CD4-positive, alpha-beta T cell treated with Interleukin-6 for 4 hours (primary cell): ENCODE data around the gene BEST1.
A peak's percentile ranks its signal among the peaks of the same experiment; 100 is the strongest.
"Not testable (repeated sequence)": the region's sequence is repeated elsewhere in the genome, so short reads cannot be mapped to it uniquely, and the experiment has no call there.

Experiments
- DNase-seq: peaks from one replicate; pipeline ENCODE4 v3.0.0-alpha.2; 2020; ENCODE audit warnings: mixed read lengths

BEST1 gene

DNA sequence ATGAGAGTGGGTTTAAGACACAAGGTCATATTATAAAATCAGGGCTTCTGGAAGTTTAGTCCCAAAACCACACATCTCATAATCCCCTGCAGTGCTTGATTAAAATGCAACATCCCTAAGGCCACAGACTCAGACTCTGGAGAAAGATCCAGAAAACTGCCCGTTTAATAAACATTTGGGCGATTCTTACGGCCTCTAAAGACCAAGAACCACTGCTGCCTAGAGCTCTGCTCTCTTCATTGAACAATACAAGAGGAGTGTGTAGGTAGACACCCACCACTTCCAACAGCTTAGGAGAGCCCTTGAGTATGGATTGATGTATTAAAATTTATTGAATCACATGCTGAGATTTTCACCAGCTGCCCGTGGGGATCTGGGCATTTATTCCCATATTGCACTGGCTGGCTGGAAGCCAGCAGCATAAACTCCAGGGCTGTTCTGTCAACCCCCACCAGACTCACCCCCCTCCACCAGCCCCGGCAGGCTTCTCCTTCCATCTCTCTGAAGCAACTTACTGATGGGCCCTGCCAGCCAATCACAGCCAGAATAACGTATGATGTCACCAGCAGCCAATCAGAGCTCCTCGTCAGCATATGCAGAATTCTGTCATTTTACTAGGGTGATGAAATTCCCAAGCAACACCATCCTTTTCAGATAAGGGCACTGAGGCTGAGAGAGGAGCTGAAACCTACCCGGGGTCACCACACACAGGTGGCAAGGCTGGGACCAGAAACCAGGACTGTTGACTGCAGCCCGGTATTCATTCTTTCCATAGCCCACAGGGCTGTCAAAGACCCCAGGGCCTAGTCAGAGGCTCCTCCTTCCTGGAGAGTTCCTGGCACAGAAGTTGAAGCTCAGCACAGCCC lies 749 bp upstream of the BEST1 start:
- DNase-seq = no peak

DNA sequence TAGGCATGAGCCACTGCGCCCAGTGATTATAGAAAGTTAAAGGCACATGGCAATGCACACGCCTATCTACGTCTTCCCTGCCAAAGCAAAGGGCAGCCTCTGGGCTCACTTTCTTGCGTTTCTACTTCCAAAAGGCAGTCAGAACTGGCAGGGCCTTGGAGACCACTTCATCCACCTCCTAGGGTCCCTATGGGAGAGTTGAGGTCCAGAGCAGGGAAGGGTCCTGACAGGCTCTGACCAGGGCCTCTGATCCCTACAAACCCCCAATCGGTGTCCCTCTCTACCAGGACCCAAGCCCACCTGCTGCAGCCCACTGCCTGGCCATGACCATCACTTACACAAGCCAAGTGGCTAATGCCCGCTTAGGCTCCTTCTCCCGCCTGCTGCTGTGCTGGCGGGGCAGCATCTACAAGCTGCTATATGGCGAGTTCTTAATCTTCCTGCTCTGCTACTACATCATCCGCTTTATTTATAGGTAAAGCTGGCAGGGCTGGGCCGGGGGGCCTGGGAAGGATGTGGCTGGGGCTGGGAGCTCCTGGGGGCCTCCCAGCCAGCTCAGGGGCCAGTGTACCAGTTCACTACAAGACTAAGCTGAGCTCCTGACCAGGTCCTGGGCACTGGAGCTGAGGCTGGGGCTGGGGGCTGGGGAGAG lies 1.5 kb downstream of the BEST1 start:
- no peak for DNase-seq

DNA sequence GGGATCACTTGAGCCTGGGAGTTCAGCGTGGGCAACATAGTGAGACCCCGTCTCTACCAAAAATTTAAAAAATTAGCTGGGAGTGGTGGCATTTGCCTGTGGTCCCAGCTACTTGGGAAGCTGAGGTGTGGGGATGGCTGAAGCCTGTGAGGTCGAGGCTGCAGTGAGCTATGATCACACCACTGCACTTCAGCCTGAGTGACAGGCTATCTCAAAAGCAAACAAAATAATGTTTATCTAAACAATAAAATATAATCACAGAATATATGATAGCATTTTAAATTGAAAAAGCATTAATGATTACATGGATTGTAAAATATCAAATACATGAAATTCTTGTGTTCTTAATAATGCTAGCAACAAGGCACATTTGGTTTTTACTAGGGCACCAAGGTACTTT lies 2.7 kb downstream of the BEST1 start:
- DNase-seq = no peak

DNA sequence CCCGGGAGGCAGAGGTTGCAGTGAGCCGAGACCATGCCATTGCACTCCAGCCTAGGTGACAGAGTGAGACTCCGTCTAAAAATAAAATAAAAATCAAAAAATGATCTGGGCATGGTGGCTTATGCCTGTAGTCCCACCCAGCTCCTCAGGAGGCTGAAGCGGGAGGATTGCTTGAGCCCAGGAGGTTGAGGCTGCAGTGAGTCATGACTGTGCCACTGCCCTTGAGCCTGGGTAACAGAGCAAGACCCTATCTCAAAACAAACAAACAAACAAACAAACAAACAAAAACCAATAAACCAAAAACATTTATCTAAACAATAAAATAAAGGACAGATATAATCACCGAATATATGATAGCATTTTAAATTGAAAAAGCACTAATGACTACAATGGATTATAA lies 3.5 kb downstream of the BEST1 start:
- DNase-seq = not testable (repeated sequence)

DNA sequence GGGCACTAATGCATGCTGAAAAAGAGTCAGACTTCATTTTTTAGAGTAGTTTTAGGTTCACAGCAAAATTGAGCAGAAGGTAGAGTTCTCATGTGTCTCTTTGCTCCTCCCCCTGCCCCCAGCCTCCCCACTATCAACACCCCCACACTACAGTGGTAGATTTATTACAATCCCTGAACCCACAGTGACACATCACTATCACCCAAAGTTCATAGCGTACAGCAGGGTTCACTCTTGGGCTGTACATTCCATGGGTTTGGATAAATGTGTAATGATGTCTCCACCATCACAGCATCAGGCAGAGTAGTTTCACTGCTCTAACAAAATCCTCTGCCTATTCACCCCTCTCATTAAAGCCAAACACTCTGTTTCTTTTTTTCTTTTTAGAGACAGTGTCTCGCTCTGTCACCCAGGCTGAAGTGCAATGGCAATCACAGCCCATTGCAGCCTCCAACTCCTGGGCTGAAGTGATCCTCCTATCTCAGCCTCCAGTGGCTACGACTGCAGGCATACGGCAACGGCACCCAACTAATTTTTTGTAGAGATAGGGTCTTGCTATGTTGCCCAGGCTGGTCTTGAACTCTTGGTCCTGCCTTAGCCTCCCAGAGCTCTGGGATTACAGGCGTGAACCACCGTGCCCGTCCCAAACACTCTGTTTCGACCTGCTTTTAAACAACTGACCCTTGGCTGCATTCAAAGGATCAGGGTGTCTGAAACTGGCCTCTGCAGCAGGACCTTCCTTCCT lies 4.1 kb downstream of the BEST1 start:
- DNase-seq = no peak

DNA sequence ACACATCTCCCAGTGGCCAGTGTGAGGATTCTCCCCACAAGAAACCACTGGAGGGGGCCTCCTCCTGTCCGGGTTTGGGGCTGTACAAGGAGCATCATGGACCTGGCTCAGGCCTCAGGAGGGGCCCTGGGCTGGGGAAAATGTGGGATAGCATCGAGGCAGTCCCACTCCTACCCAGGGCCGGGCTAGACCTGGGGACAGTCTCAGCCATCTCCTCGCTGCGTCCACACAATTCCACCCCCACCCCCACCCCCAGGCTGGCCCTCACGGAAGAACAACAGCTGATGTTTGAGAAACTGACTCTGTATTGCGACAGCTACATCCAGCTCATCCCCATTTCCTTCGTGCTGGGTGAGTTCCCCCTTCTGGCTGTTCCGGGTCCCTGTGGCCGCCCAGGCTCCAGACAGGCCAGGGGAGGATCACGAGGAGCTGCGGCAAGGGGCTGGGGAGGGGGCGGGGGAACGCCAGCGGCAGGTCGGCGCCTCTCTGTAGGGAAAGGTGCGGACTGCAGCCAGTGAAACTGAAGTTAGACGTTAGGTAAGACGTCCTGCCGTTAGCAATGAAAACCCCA lies 4.8 kb downstream of the BEST1 start:
- DNase-seq = peak; percentile 9

DNA sequence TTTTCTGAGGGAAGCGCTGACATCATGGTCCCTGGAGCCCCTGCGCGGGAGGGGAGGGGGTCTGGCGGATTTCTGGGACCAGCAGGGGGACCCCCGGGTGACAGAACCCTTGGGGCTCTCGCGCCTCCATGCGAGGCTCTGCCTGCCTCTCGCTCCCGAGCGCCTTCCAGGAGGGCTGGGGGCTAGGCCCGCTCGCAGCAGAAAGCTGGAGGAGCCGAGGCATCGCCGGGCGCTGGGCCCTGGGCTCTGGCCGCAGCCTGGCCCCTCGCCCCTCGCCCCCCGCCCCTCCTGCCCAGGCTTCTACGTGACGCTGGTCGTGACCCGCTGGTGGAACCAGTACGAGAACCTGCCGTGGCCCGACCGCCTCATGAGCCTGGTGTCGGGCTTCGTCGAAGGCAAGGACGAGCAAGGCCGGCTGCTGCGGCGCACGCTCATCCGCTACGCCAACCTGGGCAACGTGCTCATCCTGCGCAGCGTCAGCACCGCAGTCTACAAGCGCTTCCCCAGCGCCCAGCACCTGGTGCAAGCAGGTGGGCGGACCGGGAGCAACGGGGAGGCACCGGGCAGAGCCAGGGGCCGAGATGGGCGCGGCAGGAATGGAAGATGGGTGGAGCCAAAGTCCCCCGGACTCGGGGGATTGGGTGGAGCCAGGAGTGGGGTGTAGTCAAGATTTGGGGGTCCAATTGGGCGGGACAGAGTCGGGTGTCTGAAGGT lies 5.4 kb downstream of the BEST1 start:
- DNase-seq = peak; percentile 30

DNA sequence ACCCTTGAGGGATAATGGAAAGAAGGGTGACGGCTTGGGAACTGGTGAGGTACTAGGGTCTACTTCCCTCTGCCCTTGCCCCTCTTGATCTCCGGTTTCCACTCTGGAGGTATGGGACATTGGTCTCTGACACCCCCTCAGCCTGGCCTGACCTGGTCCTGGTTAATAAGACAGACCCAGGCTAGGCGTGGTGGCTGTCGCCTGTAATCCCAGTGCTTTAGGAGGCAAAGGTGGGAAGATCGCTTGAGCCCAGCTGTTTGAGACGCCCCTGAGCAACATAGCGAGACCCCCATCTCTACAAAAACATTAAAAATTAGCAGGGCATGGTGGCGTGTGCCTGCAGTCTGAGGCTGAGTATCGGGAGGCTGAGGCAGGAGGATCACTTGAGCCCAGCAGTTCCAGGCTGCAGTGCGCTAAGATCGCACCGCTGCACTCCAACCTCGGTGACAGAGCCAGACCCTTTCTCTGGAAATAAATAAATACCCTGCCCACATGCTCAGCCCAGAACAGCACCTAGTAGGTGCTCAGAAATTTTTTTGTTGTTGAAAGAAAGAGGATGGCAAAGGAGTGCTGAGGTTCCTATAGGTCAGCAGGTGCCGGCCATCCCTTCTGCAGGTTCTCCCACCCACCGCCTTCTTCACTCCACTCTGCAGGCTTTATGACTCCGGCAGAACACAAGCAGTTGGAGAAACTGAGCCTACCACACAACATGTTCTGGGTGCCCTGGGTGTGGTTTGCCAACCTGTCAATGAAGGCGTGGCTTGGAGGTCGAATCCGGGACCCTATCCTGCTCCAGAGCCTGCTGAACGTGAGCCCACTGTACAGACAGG lies 6.3 kb downstream of the BEST1 start:
- no peak for DNase-seq

DNA sequence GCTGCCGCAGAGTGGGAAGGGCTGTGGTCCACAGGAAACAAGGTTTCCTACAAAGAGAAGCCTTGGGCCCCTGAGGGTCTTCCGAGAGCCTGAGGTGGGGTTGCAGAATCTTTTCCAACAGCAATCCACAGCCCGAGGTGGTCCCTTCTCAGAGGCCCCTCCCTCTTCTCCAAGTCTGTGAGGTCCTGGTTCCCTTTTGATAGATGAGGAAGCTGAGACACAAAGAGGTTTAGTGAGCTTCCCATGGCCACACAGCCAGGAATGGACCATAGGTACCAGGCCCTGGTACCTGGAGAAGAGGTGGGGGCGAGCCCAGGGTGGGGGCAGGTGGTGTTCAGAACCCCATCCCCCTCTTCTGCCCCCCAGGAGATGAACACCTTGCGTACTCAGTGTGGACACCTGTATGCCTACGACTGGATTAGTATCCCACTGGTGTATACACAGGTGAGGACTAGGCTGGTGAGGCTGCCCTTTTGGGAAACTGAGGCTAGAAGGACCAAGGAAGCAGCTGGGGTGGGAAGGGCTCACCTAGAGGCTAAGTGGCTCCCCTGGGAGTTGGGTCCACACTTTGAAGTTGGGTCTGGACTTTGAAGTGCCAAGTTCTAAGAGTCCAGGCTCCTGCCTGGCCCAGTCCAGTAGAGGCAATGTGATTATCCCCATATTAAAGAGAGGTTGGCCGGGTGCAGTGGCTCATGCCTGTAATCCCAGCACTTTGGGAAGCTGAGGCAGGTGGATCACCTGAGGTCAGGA lies 7.0 kb downstream of the BEST1 start:
- DNase-seq = no peak

DNA sequence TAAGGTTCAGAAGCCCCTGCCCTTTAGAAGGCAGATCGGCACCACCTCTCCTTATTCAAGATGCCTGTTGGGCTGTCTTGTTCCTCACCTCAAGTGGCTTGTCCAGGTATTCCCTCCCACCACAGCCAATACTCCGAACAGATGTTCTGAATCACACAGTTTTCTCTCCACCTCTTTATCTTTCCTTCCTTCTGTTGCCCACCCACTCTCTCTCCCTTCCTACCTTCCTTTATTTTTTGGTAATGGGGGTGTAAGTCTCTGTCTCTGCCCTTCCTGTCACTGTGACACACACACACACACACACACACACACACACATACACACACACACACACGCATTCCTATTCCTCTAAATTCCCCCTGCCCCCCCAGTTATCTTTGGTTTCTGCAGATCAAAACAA lies 8.4 kb downstream of the BEST1 start:
- no peak for DNase-seq

DNA sequence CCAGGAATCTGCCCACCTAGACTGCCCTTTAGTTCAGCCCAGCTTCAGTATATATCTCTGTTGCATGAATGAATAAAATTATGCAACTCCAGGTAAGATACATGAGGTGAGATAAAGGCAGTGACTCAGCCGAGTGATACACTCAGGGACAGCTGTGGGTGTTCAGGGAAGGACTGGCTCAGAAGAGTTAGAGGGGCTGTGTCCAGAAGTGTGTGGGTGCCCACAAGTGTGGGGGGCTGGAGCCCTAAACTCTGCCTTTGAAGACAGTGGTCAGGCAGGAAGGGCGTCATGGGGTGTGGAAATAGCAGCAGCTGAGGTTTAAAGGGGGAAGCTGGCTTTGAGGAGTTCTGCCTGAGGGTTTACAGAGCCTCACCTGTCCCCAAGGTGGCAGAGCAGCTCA lies 9.0 kb downstream of the BEST1 start:
- no peak for DNase-seq

DNA sequence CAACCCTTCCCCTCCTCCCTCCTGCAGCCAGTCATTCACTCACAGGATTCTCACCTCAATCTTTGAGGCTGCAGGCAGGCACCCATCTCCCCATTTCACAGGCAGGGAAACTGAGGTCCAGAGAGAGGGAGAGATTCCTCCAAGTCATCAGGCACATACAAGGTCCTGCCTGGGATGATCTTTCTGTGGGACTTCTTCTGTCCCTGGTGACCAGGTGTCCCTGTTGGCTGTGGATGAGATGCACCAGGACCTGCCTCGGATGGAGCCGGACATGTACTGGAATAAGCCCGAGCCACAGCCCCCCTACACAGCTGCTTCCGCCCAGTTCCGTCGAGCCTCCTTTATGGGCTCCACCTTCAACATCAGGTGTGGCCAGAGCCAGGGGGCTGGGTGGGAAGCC lies 9.5 kb downstream of the BEST1 start:
- no peak for DNase-seq

DNA sequence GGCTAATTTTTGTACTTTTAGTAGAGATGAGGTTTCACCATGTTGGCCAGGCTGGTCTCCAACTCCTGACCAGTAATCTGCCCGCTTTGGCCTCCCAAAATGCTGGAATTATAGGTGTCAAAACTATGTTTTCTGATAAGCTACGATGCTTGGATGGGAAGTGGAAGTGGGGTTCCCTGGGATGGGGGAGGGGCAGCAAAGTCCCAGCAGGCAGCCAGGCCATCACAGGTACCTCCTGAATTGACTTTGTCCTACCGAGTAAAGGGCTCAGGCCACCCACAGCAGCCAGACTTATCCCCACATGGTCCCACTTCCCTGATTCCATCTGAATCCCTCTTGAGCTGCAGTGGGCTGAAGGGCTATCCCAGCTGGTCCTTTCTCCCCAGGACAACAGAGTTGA lies 10.4 kb downstream of the BEST1 start:
- no peak for DNase-seq

DNA sequence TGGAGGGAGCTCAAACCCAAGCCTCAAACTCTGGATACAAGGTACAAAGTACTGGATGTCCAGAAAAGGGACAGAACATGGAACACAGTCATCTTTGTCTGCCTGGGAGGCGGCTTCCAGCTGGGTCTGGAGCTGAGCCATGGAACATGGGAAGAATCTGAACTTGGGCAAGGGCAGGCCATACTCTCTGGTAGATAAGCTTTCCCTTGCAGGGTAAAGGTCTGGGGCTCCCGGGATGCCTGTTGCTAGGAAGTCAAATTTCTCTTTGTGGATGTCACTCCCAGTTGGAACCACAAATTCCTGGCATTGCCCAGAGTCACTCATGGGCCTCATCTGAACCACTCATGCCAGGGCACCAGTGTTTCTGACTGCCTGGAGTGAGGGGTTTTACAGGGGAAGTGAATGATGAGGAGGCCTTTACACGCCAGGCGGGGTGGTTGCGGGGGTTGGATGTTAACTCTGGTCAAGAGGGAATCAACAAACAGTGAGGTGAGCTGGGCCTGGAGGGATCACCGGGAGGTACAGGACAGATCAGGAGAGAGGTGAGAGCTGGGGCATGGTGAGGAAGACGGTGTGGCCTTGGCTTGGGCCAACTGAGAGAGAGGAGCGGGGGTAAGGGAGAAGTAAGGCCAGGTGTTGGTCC lies 11.5 kb downstream of the BEST1 start:
- no peak for DNase-seq

DNA sequence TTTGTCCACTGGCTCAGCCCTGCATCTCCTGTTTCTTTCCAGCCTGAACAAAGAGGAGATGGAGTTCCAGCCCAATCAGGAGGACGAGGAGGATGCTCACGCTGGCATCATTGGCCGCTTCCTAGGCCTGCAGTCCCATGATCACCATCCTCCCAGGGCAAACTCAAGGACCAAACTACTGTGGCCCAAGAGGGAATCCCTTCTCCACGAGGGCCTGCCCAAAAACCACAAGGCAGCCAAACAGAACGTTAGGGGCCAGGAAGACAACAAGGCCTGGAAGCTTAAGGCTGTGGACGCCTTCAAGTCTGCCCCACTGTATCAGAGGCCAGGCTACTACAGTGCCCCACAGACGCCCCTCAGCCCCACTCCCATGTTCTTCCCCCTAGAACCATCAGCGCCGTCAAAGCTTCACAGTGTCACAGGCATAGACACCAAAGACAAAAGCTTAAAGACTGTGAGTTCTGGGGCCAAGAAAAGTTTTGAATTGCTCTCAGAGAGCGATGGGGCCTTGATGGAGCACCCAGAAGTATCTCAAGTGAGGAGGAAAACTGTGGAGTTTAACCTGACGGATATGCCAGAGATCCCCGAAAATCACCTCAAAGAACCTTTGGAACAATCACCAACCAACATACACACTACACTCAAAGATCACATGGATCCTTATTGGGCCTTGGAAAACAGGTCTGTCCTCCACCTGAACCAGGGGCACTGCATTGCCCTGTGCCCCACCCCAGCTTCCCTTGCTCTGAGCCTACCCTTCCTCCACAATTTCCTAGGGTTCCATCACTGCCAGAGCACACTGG lies 12.3 kb downstream of the BEST1 start:
- DNase-seq = no peak

DNA sequence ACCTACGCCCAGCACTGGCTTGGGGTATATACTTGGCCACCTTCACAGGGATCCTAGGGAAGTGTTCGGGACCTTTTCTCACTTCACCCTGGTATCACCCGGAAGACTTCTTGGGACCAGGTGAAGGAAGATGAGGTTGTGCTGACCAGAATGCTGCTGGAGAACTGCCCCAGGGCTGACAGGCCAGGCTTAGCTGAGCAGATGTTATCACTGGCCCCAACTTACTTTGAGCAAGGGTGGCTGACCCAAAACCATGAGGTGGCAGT lies 12.8 kb downstream of the BEST1 start:
- no peak for DNase-seq

DNA sequence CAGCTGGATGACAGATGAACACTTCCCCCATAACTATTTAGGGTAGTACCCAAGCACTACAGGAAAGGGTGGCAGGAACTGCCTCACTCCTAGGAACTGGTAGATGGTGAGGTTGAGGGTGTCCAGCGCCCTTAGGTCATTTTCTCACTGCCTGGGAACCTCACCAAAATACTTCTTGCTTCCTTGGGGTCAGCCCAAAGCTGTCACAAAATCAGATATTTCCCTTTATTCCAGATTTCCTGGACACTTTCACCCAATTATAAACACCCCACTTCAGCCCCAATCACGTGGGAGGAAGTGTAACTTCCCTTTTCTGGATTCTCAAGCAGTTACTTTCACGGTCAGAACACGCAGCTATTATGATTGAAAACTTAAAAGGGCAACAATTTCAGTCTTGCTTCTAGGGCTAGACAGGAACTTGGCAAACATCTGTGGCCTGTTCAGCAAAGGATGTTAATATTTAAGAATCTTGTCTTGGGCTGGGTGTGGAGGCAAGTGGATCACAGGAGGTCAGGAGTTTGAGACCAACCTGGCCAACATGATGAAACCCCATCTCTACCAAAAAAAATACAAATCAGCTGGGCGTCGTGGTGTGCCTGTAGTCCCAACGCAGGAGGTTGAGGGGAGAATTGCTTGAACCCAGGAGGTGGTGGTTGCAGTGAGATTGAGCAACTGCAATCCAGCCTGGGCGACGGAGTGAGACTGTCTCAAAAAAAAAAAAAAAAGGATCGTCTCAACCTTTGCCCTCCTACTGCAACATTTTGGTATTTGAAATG lies 13.3 kb downstream of the BEST1 start:
- DNase-seq = no peak

DNA sequence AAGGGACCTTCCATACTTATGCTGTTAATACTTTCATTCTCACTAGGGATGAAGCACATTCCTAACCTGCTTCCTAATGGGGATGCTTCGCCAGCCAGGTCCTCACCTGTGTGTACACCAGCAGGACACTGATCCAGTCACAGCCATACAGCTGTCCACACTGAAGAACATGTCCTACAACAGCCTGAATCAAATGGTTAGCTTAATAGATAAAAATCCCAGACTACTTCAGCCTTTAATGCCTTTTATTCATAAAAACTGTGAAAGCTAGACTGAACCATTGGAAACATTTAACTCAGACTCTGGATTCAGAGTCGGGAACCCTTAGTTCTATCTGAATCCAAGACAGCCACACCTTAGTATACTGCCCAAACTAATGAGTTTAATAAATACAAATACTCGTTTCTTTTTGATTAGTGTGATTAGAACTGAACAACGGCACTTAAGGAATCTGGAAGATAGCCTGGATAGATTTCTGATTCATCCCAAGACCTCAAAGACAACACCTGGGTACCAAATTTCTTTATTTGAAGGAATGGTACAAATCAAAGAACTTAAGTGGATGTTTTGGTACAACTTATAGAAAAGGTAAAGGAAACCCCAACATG lies 14.0 kb downstream of the BEST1 start:
- DNase-seq = no peak
